Activated naive CD4-positive, alpha-beta T cell (primary cell): ENCODE results near the gene ZNF484.
"Not testable (repeated sequence)": the region's sequence is repeated elsewhere in the genome, so short reads cannot be mapped to it uniquely, and the experiment has no call there.

Experiments used
- DNase-seq, 4 experiments: peaks; one replicate each; lab custom pipeline; 2025; lab: John Stamatoyannopoulos, UW

The ZNF484 gene

DNA sequence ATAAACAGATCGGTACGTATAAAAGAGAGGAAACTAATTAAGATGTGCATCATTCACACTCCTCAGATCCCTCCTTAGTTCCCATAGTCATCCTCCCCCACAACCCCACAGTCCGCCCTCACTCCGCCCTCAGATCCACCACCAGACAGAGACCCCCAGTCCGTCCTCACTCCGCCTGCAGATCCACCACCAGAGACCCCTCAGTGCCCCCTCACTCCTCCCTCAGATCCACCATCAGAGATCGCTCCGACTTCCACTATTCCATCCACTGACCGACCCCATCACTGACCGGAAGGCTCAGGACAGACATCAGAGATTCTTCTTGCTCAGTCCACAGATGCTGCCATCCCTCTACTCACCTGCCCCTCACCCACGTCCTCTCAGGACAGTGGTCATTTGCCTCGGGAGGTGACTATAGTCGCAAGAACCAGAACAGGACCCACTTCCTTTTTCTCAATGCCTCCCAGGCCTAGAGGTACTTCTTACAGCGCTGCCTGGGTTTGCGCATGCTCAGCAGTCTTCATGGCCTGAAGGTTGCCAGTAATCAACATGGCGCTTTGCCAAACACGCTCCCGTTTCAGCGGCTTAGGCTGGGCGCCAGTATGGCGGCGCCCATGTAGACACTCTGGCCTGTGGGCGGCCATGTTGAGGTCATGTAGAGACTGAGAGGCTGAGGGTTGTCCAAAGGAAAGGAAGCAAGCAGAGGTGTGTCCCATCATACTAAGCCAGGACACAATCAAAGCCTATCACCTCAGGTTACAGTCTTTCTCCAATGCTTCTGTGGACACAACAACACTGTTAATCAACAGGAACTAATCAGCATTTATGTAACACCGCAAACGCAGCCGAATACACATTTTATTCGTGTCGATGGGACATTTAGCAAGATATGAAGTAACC lies at the start of gene ZNF484:
Gene ZNF484, minus strand, starts transcription at position 508 of the 900 bp plus-strand sequence. CDS start 3,009 bp downstream, outside the sequence.
- peak; percentile 86 to 96 (median 93) for DNase-seq

- no peak for DNase-seq
Observed at GRCh38 chr9:92920437-92920836, 42.6 kb upstream of the ZNF484 start.

GRCh38 chr9:92917176-92917800 lies 39.5 kb upstream of the ZNF484 start:
- DNase-seq, result no peak

- no peak for DNase-seq
Observed at GRCh38 chr9:92911511-92912475, 34.0 kb upstream of the ZNF484 start.

DNA sequence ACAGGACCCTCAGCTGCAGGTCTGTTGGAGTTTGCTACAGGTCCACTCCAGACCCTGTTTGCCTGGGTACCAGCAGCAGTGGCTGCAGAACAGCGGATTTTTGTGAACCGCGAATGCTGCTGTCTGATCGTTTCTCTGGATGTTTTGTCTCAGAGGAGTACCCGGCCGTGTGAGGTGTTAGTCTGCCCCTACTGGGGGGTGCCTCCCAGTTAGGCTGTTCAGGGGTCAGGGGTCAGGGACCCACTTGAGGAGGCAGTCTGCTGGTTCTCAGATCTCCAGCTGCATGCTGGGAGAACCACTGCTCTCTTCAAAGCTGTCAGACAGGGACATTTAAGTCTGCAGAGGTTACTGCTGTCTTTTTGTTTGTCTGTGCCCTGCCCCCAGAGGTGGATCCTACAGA lies 27.3 kb upstream of the ZNF484 start:
- DNase-seq, result not testable (repeated sequence)

DNA sequence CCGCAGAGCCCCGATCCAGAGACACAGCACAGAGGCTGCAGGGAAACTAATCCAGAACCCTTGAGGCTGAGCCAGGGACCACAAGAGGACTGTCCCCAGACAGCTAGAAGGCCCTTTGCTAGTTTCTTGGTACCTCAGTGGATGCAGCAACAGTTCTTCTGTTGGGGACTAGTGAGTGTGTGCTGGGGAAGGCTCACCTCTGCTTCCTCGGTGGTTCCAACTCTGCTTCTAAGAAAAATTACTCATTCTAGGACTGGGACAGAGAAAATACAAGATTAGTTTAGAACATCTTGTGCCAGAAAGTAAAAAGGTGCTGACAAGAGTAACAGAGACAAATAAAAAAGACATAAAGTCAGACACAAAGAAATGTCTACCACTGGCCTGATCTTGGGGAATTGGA lies 19.5 kb upstream of the ZNF484 start:
- DNase-seq, result no peak

- DNase-seq, result no peak
Observed at GRCh38 chr9:92895812-92896436, 18.1 kb upstream of the ZNF484 start.

- DNase-seq, result no peak
Observed at GRCh38 chr9:92894711-92895362, 17.0 kb upstream of the ZNF484 start.

GRCh38 chr9:92893916-92894610 lies 16.2 kb upstream of the ZNF484 start:
- not testable (repeated sequence) for DNase-seq

DNA sequence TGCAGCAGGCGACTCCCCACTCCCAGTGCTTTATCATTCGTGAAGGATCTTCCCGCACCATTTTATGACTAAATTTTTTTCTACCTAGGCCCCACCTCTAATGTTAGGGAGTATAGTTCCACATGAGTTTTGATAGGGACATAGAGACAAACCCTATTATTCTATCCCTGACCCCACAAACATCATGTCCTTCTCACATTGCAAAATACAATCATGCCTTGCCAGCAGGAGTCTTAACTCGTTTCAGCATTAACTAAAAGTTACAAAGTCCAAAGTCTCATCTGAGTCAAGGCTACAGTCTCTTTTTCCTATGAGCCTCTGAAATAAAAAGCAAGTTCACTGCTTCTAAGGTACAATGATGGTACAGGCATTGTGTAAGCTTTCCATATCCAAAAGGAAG lies 14.4 kb upstream of the ZNF484 start:
- DNase-seq, result not testable (repeated sequence)

DNA sequence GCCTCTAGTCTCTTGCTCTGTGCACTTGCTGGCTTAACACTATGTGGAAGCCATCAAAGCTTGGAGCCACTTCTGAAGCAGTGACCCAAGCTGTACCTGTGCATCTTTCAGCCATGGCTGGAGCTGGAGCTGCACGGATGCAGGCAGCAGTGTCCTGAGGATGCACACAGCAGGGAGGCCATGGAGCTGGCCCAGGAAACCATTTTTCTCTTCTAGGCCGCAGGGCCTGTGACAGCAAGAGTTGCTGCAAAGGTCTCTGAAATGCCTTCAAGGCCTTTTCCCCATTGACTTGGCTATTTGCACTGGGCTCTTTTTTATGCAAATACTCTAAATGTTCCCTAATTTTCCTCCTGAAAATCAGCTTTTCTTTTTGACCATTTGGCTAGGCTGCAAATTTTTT lies 12.9 kb upstream of the ZNF484 start:
- DNase-seq, result no peak

- peak in 1 of 4 experiments; percentile 20 for DNase-seq
Observed at GRCh38 chr9:92887880-92888338, 10.1 kb upstream of the ZNF484 start.

GRCh38 chr9:92886846-92887610 lies 9.2 kb upstream of the ZNF484 start:
- DNase-seq, result peak in 2 of 4 experiments; percentile 27 to 41

GRCh38 chr9:92883666-92884405 lies 6.0 kb upstream of the ZNF484 start:
- DNase-seq, result not testable (repeated sequence)

GRCh38 chr9:92882276-92882675 lies 4.4 kb upstream of the ZNF484 start:
- no peak for DNase-seq

GRCh38 chr9:92875373-92875772 lies 2.5 kb downstream of the ZNF484 start:
- DNase-seq, result no peak

GRCh38 chr9:92870289-92870688 lies 7.5 kb downstream of the ZNF484 start:
- no peak for DNase-seq

DNA sequence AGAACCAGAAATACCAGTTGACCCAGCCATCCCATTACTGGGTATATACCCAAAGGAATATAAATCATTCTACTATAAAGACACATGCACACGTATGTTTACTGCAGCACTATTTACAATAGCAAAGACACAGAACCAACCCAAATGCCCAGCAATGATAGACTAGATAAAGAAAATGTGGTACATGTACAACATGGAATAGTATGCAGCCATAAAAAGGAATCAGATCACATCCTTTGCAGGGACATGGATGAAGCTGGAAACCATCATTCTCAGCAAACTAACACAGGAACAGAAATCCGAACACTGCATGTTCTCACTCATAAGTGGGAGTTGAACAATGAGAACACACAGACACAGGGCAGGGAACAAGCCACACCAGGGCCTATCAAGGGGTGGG lies 11.2 kb downstream of the ZNF484 start:
- DNase-seq, result not testable (repeated sequence)

- no peak for DNase-seq
Observed at GRCh38 chr9:92864152-92864551, 13.7 kb downstream of the ZNF484 start.
